Stimulated activated CD8-positive, alpha-beta memory T cell treated with anti-CD3 and anti-CD28 coated beads, Interleukin-15, amount 100 ng/mL, for 24 hours (primary cell): ENCODE measurements around the gene MMP7.

Experiments used
- DNase-seq: peaks from one replicate; pipeline ENCODE4 v3.0.0-alpha.2; 2020; ENCODE audit warnings: low read depth

The MMP7 gene

GRCh38 chr11:102494216-102494615 lies 36.3 kb downstream of the MMP7 start:
- no peak for DNase-seq

DNA sequence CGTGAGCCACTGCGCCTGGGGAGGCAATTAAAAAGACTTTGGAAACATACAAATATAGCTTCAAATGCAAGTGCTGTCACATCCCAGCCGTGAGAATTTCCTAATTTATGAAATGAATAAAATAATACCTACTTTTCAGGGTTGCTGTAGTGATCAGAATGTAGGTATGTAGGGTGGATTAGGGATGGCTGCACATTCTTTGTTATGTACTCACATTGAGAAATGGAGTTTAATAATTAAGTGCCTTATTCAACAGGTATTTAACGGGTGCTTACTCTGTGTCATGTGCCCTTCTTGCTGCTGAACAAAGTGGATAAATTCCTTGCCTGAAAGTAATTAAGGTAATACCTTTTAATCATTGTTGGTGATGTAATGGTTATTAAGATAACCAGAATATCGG lies 37.0 kb downstream of the MMP7 start:
- no peak for DNase-seq

- no peak for DNase-seq
Observed at GRCh38 chr11:102491969-102492368, 38.6 kb downstream of the MMP7 start.

GRCh38 chr11:102489186-102490145 lies 41.1 kb downstream of the MMP7 start:
- no peak for DNase-seq

GRCh38 chr11:102488208-102488607 lies 42.3 kb downstream of the MMP7 start:
- DNase-seq: no peak

DNA sequence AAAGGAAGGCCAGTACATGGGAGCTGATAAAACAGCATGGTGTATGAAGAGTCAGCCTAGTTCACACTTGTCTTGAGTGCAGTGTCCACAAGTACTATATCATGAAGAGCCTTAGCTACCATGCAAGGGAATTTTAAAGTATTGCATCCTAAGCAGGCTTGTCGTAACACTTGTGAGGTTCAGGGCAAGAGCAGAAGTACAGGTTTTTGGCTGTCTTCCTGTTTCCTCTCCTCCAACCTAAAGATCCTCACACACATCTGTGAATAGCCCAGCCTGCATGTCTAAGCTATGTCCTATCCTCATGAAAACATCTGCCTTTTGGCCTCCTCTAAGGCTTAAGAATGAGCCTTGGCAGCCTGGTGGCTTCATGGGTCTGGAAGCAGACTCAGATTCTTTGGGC lies 43.3 kb downstream of the MMP7 start:
- no peak for DNase-seq

DNA sequence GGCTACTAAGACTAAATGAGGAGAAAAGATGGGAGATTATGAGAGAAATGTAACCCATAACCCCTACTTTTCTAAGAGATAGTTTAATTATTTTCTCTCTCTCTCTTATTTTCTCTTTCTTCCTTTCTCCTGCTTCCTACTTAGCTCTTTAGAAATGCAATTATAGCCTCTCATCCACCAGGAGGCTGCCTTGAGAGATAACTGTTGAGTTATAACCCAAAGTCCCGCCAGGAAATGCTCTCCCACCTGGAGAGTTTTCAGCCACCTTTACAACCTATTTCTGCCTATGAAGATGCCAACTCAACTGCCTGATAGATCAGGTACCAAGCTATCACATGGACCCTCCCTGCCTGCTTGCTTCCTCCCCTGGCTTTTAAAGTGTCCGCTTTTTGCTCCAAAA lies 44.0 kb downstream of the MMP7 start:
- DNase-seq: no peak

GRCh38 chr11:102485095-102485722 lies 45.3 kb downstream of the MMP7 start:
- no peak for DNase-seq

GRCh38 chr11:102482433-102482832 lies 48.1 kb downstream of the MMP7 start:
- no peak for DNase-seq

- no peak for DNase-seq
Observed at GRCh38 chr11:102479733-102480132, 50.8 kb downstream of the MMP7 start.

GRCh38 chr11:102478673-102479299 lies 51.8 kb downstream of the MMP7 start:
- no peak for DNase-seq

DNA sequence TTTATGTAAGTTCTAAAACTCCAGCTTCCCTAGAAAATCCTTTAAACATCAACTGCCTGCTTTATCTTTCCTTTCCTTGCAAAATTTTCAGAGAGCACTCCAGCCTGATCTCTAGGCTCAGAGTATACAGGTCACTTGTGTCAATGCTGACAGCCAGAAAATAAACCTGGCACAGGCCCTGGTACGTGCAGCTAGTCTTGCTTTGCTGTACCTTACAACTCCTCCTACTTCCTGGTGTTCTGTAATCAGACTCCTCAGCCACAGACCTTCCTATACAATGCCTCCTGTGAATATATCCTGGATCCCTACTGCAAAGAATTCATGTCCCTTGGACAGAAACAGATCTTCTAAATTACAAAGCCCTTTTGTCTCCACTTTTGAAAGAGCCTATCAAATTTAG lies 53.7 kb downstream of the MMP7 start:
- no peak for DNase-seq

DNA sequence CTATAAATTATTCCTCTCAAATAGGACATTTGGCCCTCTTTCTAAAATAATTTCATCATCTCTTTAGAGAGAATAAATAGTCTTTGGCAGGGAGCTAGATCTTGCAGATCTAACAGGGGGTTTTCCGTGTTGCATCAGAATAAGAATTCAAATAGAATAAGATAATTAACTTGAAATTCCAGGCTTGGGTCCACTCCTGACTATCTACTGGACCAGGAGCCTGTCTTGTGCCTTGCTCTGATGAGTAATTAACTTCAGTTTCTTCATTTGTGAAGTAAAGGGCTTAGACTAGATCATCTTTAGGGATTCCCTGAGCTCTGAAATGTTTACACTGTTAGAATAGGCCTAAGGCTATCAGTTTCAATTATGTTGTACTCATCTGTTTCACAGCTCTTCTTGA lies 54.5 kb downstream of the MMP7 start:
- DNase-seq: no peak

DNA sequence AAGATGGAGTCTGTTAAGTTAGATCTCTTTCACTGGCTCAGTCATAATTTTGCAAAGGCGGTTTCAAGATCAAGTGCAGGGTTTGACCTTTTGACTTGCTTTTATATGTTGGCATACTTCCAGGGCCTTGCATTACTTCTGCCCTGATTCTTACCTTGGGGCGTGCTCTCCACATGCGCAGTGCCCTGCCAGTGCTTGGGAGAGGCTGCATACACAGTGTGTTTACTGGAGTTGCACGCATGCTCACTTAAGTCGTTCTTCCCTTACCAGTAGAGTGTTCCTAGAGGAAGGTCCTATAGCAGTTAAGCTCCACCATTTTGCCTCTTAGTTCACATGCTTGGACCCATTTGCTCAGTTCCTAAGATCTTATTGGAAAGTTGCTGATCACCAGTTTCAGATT lies 57.0 kb downstream of the MMP7 start:
- no peak for DNase-seq

DNA sequence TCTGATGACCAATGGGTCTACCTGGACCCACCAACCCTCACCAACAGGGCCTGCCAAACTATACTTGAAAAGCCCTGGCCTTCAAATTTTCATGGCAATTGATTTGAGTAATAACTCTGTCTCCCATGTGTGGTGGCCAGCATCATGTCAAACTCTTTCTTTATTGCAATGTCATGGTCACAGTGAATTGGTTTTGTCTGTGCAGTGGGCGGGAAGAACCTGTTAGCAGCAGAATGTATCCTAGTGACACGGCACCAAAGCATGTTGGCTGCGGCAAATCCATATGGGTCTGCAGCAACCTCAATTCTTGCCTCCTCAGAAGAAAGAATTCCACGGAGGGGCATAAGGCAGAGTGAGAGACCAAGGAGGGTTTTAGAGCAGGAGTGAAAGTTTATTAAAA lies 58.4 kb downstream of the MMP7 start:
- DNase-seq: no peak

DNA sequence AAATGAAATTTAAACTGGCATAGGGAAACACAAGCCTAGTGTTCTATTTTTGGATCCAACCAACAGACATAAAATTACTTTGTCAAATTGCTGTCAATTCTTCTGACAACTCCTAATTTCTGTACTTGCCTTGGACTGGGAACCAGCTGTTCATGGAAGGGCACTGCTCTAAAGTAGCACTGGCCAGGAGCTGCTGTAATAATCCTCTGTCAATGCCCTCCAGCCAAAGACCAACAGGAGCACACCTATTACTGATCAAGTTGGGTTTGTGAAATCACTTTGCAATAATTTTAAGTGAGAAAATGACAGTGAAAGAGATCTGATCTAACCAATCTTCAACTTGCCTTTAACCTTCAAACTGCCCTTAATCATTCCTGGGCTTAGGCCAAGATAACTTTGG lies 59.1 kb downstream of the MMP7 start:
- no peak for DNase-seq
